GM12873 (cell line): ENCODE data around the gene CAPN3.

Source experiments
- TF ChIP-seq, protein P1 (sequence below): IDR thresholded peaks from 2 replicates; pipeline ENCODE4 v1.5.1; 2012; ENCODE audit warnings: low read depth, mild to moderate bottlenecking, moderate library complexity, low read length, control low read depth; ENCODE audit not compliant: insufficient read depth; ENCODE audit errors: missing control alignments

CAPN3 gene

GRCh38 chr15:42384597-42384996 is 25.3 kb downstream of the CAPN3 start:
- TF ChIP-seq, protein P1, sequence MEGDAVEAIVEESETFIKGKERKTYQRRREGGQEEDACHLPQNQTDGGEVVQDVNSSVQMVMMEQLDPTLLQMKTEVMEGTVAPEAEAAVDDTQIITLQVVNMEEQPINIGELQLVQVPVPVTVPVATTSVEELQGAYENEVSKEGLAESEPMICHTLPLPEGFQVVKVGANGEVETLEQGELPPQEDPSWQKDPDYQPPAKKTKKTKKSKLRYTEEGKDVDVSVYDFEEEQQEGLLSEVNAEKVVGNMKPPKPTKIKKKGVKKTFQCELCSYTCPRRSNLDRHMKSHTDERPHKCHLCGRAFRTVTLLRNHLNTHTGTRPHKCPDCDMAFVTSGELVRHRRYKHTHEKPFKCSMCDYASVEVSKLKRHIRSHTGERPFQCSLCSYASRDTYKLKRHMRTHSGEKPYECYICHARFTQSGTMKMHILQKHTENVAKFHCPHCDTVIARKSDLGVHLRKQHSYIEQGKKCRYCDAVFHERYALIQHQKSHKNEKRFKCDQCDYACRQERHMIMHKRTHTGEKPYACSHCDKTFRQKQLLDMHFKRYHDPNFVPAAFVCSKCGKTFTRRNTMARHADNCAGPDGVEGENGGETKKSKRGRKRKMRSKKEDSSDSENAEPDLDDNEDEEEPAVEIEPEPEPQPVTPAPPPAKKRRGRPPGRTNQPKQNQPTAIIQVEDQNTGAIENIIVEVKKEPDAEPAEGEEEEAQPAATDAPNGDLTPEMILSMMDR: no peak

DNA sequence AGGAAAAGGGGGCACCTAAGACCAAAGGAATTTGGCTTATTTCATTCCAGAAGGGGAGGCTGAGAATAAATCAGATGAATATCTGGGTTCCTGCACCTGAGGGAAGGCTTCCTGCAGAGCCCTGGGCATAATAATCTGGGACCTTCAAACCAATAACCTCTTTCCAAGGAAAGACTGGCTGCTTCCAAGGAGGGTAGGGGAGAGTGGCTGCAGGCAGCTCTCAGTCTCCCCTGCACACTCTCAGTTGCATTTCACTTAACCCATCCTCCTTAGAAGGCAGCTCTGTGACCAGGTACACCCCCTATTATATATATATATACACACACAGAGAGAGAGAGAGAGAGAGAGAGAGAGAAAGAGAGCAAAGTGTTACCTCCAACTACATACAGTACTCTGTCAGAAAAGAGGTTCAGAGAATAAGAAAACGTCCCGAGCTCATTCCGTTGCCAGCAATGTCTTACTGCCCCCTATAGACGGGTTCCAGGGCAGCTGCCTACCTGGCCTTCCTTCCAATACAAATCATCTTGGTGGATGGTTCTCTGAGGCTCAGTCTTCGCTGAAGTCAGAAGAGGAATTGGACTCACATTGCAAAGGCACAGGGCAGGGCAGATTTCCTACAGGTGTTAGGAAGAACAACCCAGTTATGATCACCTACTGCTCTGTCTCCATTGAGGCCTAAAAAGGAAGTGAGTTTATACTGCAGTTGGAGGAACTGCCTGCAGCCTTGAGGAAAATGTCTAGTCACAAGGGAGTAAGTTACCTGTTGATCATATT is 26.1 kb downstream of the CAPN3 start:
- TF ChIP-seq, protein P1: peak; percentile 69

DNA sequence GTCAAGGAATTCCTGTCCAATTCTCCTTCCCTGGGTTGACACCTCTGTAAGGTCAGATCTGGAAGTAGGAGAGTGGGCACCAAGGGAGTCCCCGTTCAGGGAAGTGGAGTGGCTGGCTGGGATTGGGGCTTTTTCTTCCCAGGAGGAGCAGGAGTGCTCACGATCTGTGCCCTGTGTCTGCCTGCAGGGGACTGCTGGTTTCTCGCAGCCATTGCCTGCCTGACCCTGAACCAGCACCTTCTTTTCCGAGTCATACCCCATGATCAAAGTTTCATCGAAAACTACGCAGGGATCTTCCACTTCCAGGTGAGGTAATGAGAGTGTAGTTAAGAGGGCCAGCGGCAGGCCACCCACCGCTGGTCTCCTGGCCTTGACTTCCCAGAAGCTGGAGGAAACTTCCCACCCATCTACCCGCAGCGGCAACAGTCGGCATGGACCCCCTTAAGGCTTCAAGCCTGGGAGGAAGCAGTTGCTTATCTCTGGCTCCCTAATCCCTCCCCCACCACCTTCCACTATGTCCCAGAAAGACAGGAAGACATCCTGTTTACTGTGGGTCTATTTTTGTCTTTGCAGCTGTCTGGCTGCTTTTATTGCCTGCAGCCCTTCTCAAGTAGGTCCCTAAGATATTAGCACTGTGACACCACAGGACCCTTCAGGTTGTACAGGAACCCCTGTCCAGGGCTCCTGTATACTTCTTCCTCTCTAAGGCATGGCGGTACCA is 26.8 kb downstream of the CAPN3 start:
- TF ChIP-seq, protein P1: no peak

DNA sequence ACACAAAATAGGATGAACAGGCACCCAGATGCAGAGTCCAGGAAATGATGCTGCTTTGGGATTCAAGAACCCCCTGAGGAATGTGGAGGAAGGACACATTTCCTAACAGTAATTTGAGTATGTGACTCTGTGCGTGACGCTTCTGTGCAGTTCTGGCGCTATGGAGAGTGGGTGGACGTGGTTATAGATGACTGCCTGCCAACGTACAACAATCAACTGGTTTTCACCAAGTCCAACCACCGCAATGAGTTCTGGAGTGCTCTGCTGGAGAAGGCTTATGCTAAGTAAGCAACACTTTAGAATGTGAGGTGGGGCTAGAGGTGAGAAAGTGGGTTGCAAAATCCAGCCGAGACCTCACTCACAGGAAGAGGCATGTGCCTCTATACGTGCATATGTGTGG is 28.3 kb downstream of the CAPN3 start:
- TF ChIP-seq, protein P1: no peak

DNA sequence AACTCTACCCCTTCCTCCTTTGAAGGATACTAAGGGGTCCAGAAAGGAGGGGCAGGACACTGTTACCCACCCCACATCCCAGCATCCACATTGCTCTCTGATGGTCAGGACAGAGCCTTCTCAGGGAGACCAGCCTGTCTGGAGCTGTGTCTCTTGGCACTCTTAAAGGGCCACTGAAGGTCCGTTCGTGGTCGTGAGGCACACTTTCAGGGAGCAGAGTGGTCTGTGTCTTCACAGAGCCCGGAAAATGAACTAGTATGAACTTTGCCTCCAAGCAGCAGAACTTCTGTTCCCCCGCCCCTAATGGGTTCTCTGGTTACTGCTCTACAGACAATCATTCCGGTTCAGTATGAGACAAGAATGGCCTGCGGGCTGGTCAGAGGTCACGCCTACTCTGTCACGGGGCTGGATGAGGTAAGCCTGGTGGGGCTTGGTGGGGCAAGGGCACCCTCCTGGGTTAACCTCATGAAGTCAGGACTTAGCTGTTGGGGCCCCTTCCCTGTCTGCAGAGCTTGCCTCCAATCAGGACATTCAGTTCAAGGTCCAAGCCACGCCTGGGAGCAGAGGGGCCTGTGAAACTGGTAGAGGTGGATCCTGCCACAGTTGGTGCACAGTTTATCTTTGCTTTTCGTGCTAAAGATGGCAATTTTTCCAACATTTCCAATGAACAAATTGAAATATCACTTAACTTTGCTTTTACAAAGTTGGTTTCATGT is 33.2 kb downstream of the CAPN3 start:
- TF ChIP-seq, protein P1: no peak

- TF ChIP-seq, protein P1: no peak
Observed at GRCh38 chr15:42394106-42394505, 34.8 kb downstream of the CAPN3 start.

GRCh38 chr15:42395838-42396237 is 36.5 kb downstream of the CAPN3 start:
- TF ChIP-seq, protein P1: no peak
